HEK293 (cell line): Measurements from ENCODE around the gene INPP5A.

ENCODE experiments used
- CTCF ChIA-PET: fragments of 350-600 bp; formaldehyde crosslinking; extraction: SDS; loops from one replicate; lab custom pipeline; 2021; ENCODE audit warnings: antibody characterized with exemption; lab: Yijun Ruan, JAX
- POLR2A ChIA-PET: fragments of 300-600 bp; formaldehyde crosslinking; extraction: SDS; loops from one replicate; lab custom pipeline; 2020; ENCODE audit warnings: antibody characterized with exemption, inconsistent platforms; lab: Yijun Ruan, JAX
- H3K27ac ChIP-seq: fragments of 200-500 bp; sonication (Bioruptor generic); 2 replicates; pipeline ENCODE4 v1.5.1; 2014; ENCODE audit warnings: low read depth, low read length, control low read depth, inconsistent platforms; ENCODE audit errors: extremely low read depth
- H3K36me3 ChIP-seq, 2 experiments: fragments of 200-500 bp in 1 of 2; sonication (Bioruptor generic) in 1 of 2; 1 replicate in 1 of 2; 2 replicates in 1 of 2; pipeline ENCODE4 v1.5.1; 2014 to 2017; ENCODE audit warnings: inconsistent platforms in 2 of 2, low read length in 2 of 2; ENCODE audit not compliant: control insufficient read depth in 2 of 2, insufficient read depth in 1 of 2
- H3K4me1 ChIP-seq: fragments of 200-500 bp; sonication (Bioruptor generic); 2 replicates; pipeline ENCODE4 v1.5.1; 2014; ENCODE audit warnings: mild to moderate bottlenecking, low read length, inconsistent platforms; ENCODE audit not compliant: control insufficient read depth, insufficient read depth
- H3K4me3 ChIP-seq: 2 replicates; pipeline ENCODE4 v1.5.1; 2011; ENCODE audit warnings: low read depth, mild to moderate bottlenecking, control low read depth, low read length, moderate library complexity
- H3K9me3 ChIP-seq: fragments of 200-500 bp; sonication (Bioruptor generic); 2 replicates; pipeline ENCODE4 v1.5.1; 2014; ENCODE audit warnings: low read depth, low read length, inconsistent platforms; ENCODE audit not compliant: control insufficient read depth, insufficient read depth
- FEZF1 ChIP-seq: fragments of 450-650 bp; formaldehyde crosslinking; IDR thresholded peaks from 2 replicates; pipeline ENCODE4 v1.5.1; 2016; ENCODE audit warnings: missing biosample characterization, missing genetic modification characterization
- GFI1B ChIP-seq: fragments of 450-650 bp; formaldehyde crosslinking; IDR thresholded peaks from 2 replicates; pipeline ENCODE4 v1.5.1; 2016; ENCODE audit warnings: missing biosample characterization, missing genetic modification characterization
- GLI4 ChIP-seq: fragments of 450-650 bp; formaldehyde crosslinking; IDR thresholded peaks from 2 replicates; pipeline ENCODE4 v1.5.1; 2016; ENCODE audit warnings: missing biosample characterization, missing genetic modification characterization
- KLF10 ChIP-seq: fragments of 450-650 bp; IDR thresholded peaks from 2 replicates; pipeline ENCODE4 v1.5.1; 2018; ENCODE audit warnings: missing biosample characterization, mild to moderate bottlenecking, missing genetic modification characterization
- KLF7 ChIP-seq: fragments of 450-650 bp; formaldehyde crosslinking; IDR thresholded peaks from 2 replicates; pipeline ENCODE4 v1.5.1; 2016; ENCODE audit warnings: missing biosample characterization, missing genetic modification characterization, borderline replicate concordance
- PRDM1 ChIP-seq: fragments of 450-650 bp; formaldehyde crosslinking; IDR thresholded peaks from 2 replicates; pipeline ENCODE4; 2016; ENCODE audit warnings: missing biosample characterization, missing genetic modification characterization
- SCRT2 ChIP-seq: fragments of 450-650 bp; formaldehyde crosslinking; IDR thresholded peaks from 2 replicates; pipeline ENCODE4 v1.5.1; 2016; ENCODE audit warnings: missing biosample characterization, missing genetic modification characterization
- SP2 ChIP-seq: fragments of 450-650 bp; formaldehyde crosslinking; IDR thresholded peaks from 2 replicates; pipeline ENCODE4 v1.5.1; 2016; ENCODE audit warnings: missing biosample characterization, missing genetic modification characterization
- SP3 ChIP-seq: fragments of 450-650 bp; formaldehyde crosslinking; IDR thresholded peaks from 2 replicates; pipeline ENCODE4 v1.5.1; 2016; ENCODE audit warnings: missing biosample characterization, missing genetic modification characterization
- TRIM28 ChIP-seq: IDR thresholded peaks from 2 replicates; pipeline ENCODE4 v1.6.1; 2011; ENCODE audit warnings: low read length, control low read depth, borderline replicate concordance
- ZBTB20 ChIP-seq: fragments of 450-650 bp; formaldehyde crosslinking; IDR thresholded peaks from 2 replicates; pipeline ENCODE4 v1.5.1; 2016; ENCODE audit warnings: missing biosample characterization, missing genetic modification characterization
- ZBTB48 ChIP-seq: fragments of 450-650 bp; formaldehyde crosslinking; IDR thresholded peaks from 2 replicates; pipeline ENCODE4 v1.5.1; 2016; ENCODE audit warnings: missing biosample characterization, missing genetic modification characterization
- ZFHX2 ChIP-seq: fragments of 450-650 bp; formaldehyde crosslinking; conservative IDR thresholded peaks from 2 replicates; pipeline ENCODE4 v1.5.1; 2016; ENCODE audit warnings: missing biosample characterization, missing genetic modification characterization
- ZFP37 ChIP-seq: fragments of 450-650 bp; formaldehyde crosslinking; IDR thresholded peaks from 2 replicates; pipeline ENCODE4 v1.5.1; 2016; ENCODE audit warnings: missing biosample characterization, missing genetic modification characterization
- ZNF184 ChIP-seq: fragments of 450-650 bp; IDR thresholded peaks from 2 replicates; pipeline ENCODE4 v1.5.1; 2018; ENCODE audit warnings: missing biosample characterization, mild to moderate bottlenecking, missing genetic modification characterization
- ZNF214 ChIP-seq: fragments of 450-650 bp; formaldehyde crosslinking; IDR thresholded peaks from 2 replicates; pipeline ENCODE4 v1.5.1; 2017; ENCODE audit warnings: missing biosample characterization, mild to moderate bottlenecking, missing genetic modification characterization, borderline replicate concordance
- ZNF274 ChIP-seq, 2 experiments: fragments of 200-500 bp in 1 of 2; fragments of 450-650 bp in 1 of 2; sonication (Bioruptor generic) in 1 of 2; formaldehyde crosslinking in 1 of 2; IDR thresholded peaks; 2 replicates each; pipeline versions ENCODE4 v1.5.1 to v1.6.1; 2014 to 2016; ENCODE audit warnings: borderline replicate concordance in 1 of 2, inconsistent platforms in 1 of 2, low read length in 1 of 2, missing biosample characterization in 1 of 2, missing genetic modification characterization in 1 of 2
- ZNF292 ChIP-seq: fragments of 450-650 bp; formaldehyde crosslinking; IDR thresholded peaks from 2 replicates; pipeline ENCODE4 v1.5.1; 2016; ENCODE audit warnings: low read depth, missing biosample characterization, missing genetic modification characterization, borderline replicate concordance
- ZNF302 ChIP-seq: fragments of 450-650 bp; formaldehyde crosslinking; IDR thresholded peaks from 2 replicates; pipeline ENCODE4 v1.5.1; 2016; ENCODE audit warnings: missing biosample characterization, missing genetic modification characterization, low read depth
- ZNF335 ChIP-seq: fragments of 450-650 bp; formaldehyde crosslinking; conservative IDR thresholded peaks from 2 replicates; pipeline ENCODE4 v1.5.1; 2016; ENCODE audit warnings: missing biosample characterization, missing genetic modification characterization
- ZNF341 ChIP-seq: fragments of 450-650 bp; formaldehyde crosslinking; IDR thresholded peaks from 2 replicates; pipeline ENCODE4; 2016; ENCODE audit warnings: low read depth, missing biosample characterization, missing genetic modification characterization
- ZNF350 ChIP-seq: fragments of 450-650 bp; formaldehyde crosslinking; IDR thresholded peaks from 2 replicates; pipeline ENCODE4 v1.5.0; 2017; ENCODE audit warnings: missing biosample characterization, mild to moderate bottlenecking, missing genetic modification characterization
- ZNF510 ChIP-seq: fragments of 450-650 bp; formaldehyde crosslinking; IDR thresholded peaks from 2 replicates; pipeline ENCODE4 v1.5.1; 2018; ENCODE audit warnings: mild to moderate bottlenecking, missing genetic modification characterization, missing biosample characterization; ENCODE audit not compliant: insufficient replicate concordance
- ZNF585B ChIP-seq: fragments of 450-650 bp; formaldehyde crosslinking; IDR thresholded peaks from 2 replicates; pipeline ENCODE4 v1.5.1; 2016; ENCODE audit warnings: missing biosample characterization, missing genetic modification characterization
- ZNF624 ChIP-seq: fragments of 450-650 bp; formaldehyde crosslinking; IDR thresholded peaks from 2 replicates; pipeline ENCODE4 v1.5.1; 2017; ENCODE audit warnings: missing biosample characterization, missing genetic modification characterization
- ZNF626 ChIP-seq: fragments of 450-650 bp; sonication (Bioruptor Pico); formaldehyde crosslinking; IDR thresholded peaks from 2 replicates; pipeline ENCODE4 v1.5.1; 2018; ENCODE audit warnings: missing biosample characterization, missing genetic modification characterization, inconsistent platforms
- ZNF629 ChIP-seq: fragments of 450-650 bp; formaldehyde crosslinking; IDR thresholded peaks from 2 replicates; pipeline ENCODE4 v1.5.1; 2017; ENCODE audit warnings: missing biosample characterization, missing genetic modification characterization
- ZNF747 ChIP-seq: fragments of 450-650 bp; formaldehyde crosslinking; IDR thresholded peaks from 2 replicates; pipeline ENCODE4 v1.5.1; 2016; ENCODE audit warnings: missing biosample characterization, missing genetic modification characterization
- ZNF785 ChIP-seq: fragments of 450-650 bp; formaldehyde crosslinking; IDR thresholded peaks from 2 replicates; pipeline ENCODE4 v1.5.1; 2016; ENCODE audit warnings: missing biosample characterization, missing genetic modification characterization
- ZNF792 ChIP-seq: fragments of 450-650 bp; formaldehyde crosslinking; IDR thresholded peaks from 2 replicates; pipeline ENCODE4 v1.5.1; 2016; ENCODE audit warnings: missing biosample characterization, missing genetic modification characterization
- ZSCAN30 ChIP-seq: fragments of 450-650 bp; IDR thresholded peaks from 2 replicates; pipeline ENCODE4 v1.5.1; 2018; ENCODE audit warnings: missing biosample characterization, mild to moderate bottlenecking, missing genetic modification characterization, moderate library complexity
- TF ChIP-seq, protein P1 (sequence below): fragments of 450-650 bp; formaldehyde crosslinking; IDR thresholded peaks from 2 replicates; pipeline ENCODE4 v1.5.1; 2016; ENCODE audit warnings: missing biosample characterization, missing genetic modification characterization
- TF ChIP-seq, protein P2 (sequence below): fragments of 450-650 bp; formaldehyde crosslinking; IDR thresholded peaks from 2 replicates; pipeline ENCODE4 v1.5.1; 2016; ENCODE audit warnings: missing biosample characterization, missing genetic modification characterization
- TF ChIP-seq, protein P3 (sequence below): fragments of 450-650 bp; formaldehyde crosslinking; IDR thresholded peaks from 2 replicates; pipeline ENCODE4 v1.5.1; 2016; ENCODE audit warnings: missing biosample characterization, missing genetic modification characterization

Gene INPP5A

DNA sequence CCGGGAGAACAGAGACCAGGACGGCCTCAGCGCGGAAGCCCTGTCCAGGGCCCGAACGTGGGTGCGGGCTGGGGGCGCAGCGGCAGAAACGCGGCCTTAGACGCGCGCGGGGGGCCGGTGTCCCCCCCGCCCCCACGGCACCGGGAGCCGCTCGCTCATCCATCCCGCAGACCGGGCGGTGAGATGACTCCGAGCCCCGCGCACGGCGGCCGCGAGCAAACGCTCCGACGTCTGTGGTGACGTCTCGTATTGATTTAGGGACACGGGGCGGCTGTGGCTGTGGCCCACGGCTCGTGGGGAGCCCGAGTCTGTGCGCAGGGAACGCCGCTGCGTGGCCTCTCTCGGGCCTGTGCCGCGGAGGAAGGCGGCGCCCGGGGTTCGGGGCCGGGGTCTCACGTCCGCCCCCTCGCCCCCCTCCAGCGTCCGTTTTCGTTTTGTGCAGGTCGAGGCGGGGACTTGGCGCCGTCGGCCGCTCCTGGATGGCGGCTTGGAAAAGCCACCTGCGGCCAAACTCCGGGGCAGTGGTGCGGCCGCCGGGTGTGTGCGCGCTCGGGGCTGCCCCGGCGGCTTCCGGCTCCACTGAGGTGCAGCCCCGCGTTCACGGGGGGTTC lies 249.4 kb downstream of the INPP5A start (continued):
- TF ChIP-seq, protein P1, sequence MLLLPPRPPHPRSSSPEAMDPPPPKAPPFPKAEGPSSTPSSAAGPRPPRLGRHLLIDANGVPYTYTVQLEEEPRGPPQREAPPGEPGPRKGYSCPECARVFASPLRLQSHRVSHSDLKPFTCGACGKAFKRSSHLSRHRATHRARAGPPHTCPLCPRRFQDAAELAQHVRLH (tag by site-specific recombination): no peak
- TF ChIP-seq, protein P2, sequence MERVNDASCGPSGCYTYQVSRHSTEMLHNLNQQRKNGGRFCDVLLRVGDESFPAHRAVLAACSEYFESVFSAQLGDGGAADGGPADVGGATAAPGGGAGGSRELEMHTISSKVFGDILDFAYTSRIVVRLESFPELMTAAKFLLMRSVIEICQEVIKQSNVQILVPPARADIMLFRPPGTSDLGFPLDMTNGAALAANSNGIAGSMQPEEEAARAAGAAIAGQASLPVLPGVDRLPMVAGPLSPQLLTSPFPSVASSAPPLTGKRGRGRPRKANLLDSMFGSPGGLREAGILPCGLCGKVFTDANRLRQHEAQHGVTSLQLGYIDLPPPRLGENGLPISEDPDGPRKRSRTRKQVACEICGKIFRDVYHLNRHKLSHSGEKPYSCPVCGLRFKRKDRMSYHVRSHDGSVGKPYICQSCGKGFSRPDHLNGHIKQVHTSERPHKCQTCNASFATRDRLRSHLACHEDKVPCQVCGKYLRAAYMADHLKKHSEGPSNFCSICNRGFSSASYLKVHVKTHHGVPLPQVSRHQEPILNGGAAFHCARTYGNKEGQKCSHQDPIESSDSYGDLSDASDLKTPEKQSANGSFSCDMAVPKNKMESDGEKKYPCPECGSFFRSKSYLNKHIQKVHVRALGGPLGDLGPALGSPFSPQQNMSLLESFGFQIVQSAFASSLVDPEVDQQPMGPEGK (tag by site-specific recombination): peak; percentile 86
- TF ChIP-seq ZNF350 (tag by site-specific recombination) (no peak), ZNF629 (tag by site-specific recombination) (no peak), ZNF792 (tag by site-specific recombination) (no peak), ZFP37 (tag by site-specific recombination) (no peak), GFI1B (tag by site-specific recombination) (no peak), ZSCAN30 (tag by site-specific recombination) (no peak), ZNF302 (no peak), SCRT2 (no peak), ZNF624 (tag by site-specific recombination) (no peak), GLI4 (tag by site-specific recombination) (no peak), ZNF510 (no peak), TRIM28 (no peak), FEZF1 (no peak), SP3 (tag by site-specific recombination) (peak; percentile 6; the same call in 1 of the 2 replicates), ZNF335 (tag by site-specific recombination) (peak; percentile 36), ZNF274 (IDR thresholded peaks at IDR 0.05; ENCODE audit: low read length) (no peak), ZNF274 (tag by site-specific recombination; IDR thresholded peaks at IDR 0.05; ENCODE audit: borderline replicate concordance) (no peak), ZNF585B (no peak), ZBTB48 (tag by site-specific recombination) (0 out of 2 replicates have a peak, but pooled peaks have one; percentile 13), ZFHX2 (tag by site-specific recombination) (peak; percentile 24), ZBTB20 (tag by site-specific recombination) (peak; percentile 27; the same call in 1 of the 2 replicates), ZNF747 (tag by site-specific recombination) (no peak), ZNF785 (tag by site-specific recombination) (no peak), ZNF626 (tag by site-specific recombination) (no peak), KLF10 (tag by site-specific recombination) (no peak)

DNA sequence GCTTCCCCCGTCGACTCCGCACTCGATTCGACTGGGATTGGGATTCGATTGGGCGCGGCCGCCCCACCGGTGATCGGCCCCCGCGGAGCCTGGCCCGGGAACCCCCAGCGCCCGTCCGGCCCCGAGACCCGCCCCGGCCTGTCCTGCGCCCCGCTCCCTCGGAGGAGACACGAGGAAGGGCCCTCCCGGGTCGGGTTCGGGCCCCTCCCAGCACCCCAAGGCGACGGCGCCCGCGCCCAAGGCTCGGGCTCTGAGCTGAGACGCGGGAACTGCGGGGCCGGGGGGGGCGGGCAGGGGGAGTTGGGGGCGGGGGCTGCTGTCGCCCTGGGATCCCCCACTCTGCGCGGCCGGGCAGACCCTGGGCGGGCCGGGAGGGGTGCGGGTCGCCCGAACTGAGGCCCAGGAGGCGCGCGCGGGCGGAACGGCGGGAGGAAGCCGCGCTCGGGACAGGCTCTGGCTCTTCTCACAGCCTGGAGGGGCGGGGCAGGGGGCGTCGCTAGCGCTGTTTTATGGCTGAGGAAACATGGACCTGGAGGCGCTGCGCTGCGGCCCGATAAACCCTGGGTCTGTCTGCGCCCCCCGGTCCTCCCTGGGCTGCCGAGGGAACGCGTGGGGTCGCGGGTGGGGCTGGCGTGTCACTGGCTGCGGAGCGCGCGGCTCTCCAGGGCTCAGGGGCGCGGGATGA lies 250.1 kb downstream of the INPP5A start:
- no peaks in the 10 kb centered on the region for H3K36me3 ChIP-seq
- H3K27ac ChIP-seq: no peak overlapping the region
- H3K4me1 ChIP-seq: peaks cover 3% of the 10 kb centered on the region
- ChIA-PET CTCF (interaction anchor here (0.7 kb wide), 1 partner anchor 19 kb away, joined by 3 read pairs; no protein-coding TSS in a partner anchor), POLR2A (no interaction called here)
- H3K4me3 ChIP-seq: no peak overlapping the region
- H3K9me3 ChIP-seq: no peaks in the 10 kb centered on the region
- no peak for TF ChIP-seq ZNF184
- TF ChIP-seq PRDM1 (tag by site-specific recombination): no peak
- TF ChIP-seq, protein P2 (tag by site-specific recombination): peak; percentile 80
- TF ChIP-seq SP2 (tag by site-specific recombination): peak; percentile 19; the same call in 1 of the 2 replicates
- TF ChIP-seq ZNF341 (tag by site-specific recombination): peak; percentile 82
- TF ChIP-seq, protein P3, sequence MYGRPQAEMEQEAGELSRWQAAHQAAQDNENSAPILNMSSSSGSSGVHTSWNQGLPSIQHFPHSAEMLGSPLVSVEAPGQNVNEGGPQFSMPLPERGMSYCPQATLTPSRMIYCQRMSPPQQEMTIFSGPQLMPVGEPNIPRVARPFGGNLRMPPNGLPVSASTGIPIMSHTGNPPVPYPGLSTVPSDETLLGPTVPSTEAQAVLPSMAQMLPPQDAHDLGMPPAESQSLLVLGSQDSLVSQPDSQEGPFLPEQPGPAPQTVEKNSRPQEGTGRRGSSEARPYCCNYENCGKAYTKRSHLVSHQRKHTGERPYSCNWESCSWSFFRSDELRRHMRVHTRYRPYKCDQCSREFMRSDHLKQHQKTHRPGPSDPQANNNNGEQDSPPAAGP (tag by site-specific recombination): 0 out of 2 replicates have a peak, but pooled peaks have one; percentile 29
- 0 out of 2 replicates have a peak, but pooled peaks have one; percentile 36 for TF ChIP-seq KLF7 (tag by site-specific recombination)
- TF ChIP-seq ZNF629 (tag by site-specific recombination): no peak
- no peak for TF ChIP-seq ZNF292 (tag by site-specific recombination)
- no peak for TF ChIP-seq ZNF214 (tag by site-specific recombination)
